ENCODE results near the gene MCM3AP. TPM values are rescaled to one million over a fixed set of nuclear protein-coding genes. Genes with fewer than 3 reads are reported as not detected.
A peak's percentile ranks its signal among the peaks of the same experiment; 100 is the strongest.

MCM3AP gene
- total RNA-seq, result 123 and 138 TPM in 2 replicates

GRCh38 chr21:46285206-46285661 is at the start of gene MCM3AP:
Gene MCM3AP, minus strand, starts transcription at chr21:46285611. Its CDS starts 325 bp downstream, at chr21:46285286.
- peak within 1 kb of the TSS; percentile 98 for H3K4me3 Mint-ChIP-seq (ENCODE audit: low read depth)
- intact Hi-C loops (cut with micrococcal nuclease), result no loop called here
- no peak for DNase-seq (ENCODE audit: low spot score)
- H3K27me3 Mint-ChIP-seq (ENCODE audit: low read depth), result no peaks in the 10 kb centered on the region
- H3K27ac Mint-ChIP-seq, result peak within 1 kb of the TSS; percentile 99
- H3K4me1 Mint-ChIP-seq (ENCODE audit: low read depth), result peaks cover 42% of the 10 kb centered on the region
- H3K9me3 Mint-ChIP-seq, result no peaks in the 10 kb centered on the region
- H3K36me3 Mint-ChIP-seq (ENCODE audit: low read depth), result peaks cover 59% of the 10 kb centered on the region

GRCh38 chr21:46334351-46335140 is 49.1 kb upstream of the MCM3AP start:
- intact Hi-C loops (cut with micrococcal nuclease), result no loop called here
- H3K27me3 Mint-ChIP-seq (ENCODE audit: low read depth), result no peaks in the 10 kb centered on the region
- H3K4me1 Mint-ChIP-seq (ENCODE audit: low read depth), result no peaks in the 10 kb centered on the region
- no peak overlapping the region for H3K4me3 Mint-ChIP-seq (ENCODE audit: low read depth)
- H3K9me3 Mint-ChIP-seq, result no peaks in the 10 kb centered on the region
- no peak overlapping the region for H3K27ac Mint-ChIP-seq
- peaks cover 59% of the 10 kb centered on the region for H3K36me3 Mint-ChIP-seq (ENCODE audit: low read depth)
- no peak for DNase-seq (ENCODE audit: low spot score)

- Mint-ChIP-seq H3K9me3 (no peaks in the 10 kb centered on the region), H3K4me3 (ENCODE audit: low read depth) (no peak overlapping the region), H3K27me3 (ENCODE audit: low read depth) (no peaks in the 10 kb centered on the region), H3K36me3 (ENCODE audit: low read depth) (peaks cover 54% of the 10 kb centered on the region), H3K27ac (peak overlapping the region; percentile 2), H3K4me1 (ENCODE audit: low read depth) (peaks cover 12% of the 10 kb centered on the region)
- no peak for DNase-seq (ENCODE audit: low spot score)
- intact Hi-C loops (cut with micrococcal nuclease), result loop anchor here (10.0 kb wide), 1 partner anchor 355 kb away; no protein-coding TSS in a partner anchor
Observed at GRCh38 chr21:46329796-46330195, 44.4 kb upstream of the MCM3AP start.

- Mint-ChIP-seq H3K9me3 (no peaks in the 10 kb centered on the region), H3K4me3 (ENCODE audit: low read depth) (no peak overlapping the region), H3K27ac (no peak overlapping the region), H3K36me3 (ENCODE audit: low read depth) (peaks cover 50% of the 10 kb centered on the region), H3K27me3 (ENCODE audit: low read depth) (no peaks in the 10 kb centered on the region), H3K4me1 (ENCODE audit: low read depth) (peaks cover 12% of the 10 kb centered on the region)
- DNase-seq (ENCODE audit: low spot score), result no peak
- intact Hi-C loops (cut with micrococcal nuclease), result loop anchor here (10.0 kb wide), 1 partner anchor 353 kb away; no protein-coding TSS in a partner anchor
Observed at GRCh38 chr21:46328151-46328550, 42.7 kb upstream of the MCM3AP start.

GRCh38 chr21:46327711-46328110 is 42.3 kb upstream of the MCM3AP start:
- intact Hi-C loops (cut with micrococcal nuclease), result loop anchor here (10.0 kb wide), 1 partner anchor 353 kb away; no protein-coding TSS in a partner anchor
- H3K36me3 Mint-ChIP-seq (ENCODE audit: low read depth), result peaks cover 54% of the 10 kb centered on the region
- peaks cover 12% of the 10 kb centered on the region for H3K4me1 Mint-ChIP-seq (ENCODE audit: low read depth)
- no peak overlapping the region for H3K27ac Mint-ChIP-seq
- no peaks in the 10 kb centered on the region for H3K27me3 Mint-ChIP-seq (ENCODE audit: low read depth)
- H3K4me3 Mint-ChIP-seq (ENCODE audit: low read depth), result no peak overlapping the region
- DNase-seq (ENCODE audit: low spot score), result no peak
- H3K9me3 Mint-ChIP-seq, result no peaks in the 10 kb centered on the region

- H3K9me3 Mint-ChIP-seq, result no peaks in the 10 kb centered on the region
- peak overlapping the region; percentile 26 for H3K4me3 Mint-ChIP-seq (ENCODE audit: low read depth)
- no peak for DNase-seq (ENCODE audit: low spot score)
- peaks cover 54% of the 10 kb centered on the region for H3K36me3 Mint-ChIP-seq (ENCODE audit: low read depth)
- peak overlapping the region; percentile 36 for H3K27ac Mint-ChIP-seq
- intact Hi-C loops (cut with micrococcal nuclease), result loop anchor here (10.0 kb wide), 1 partner anchor 351 kb away; no protein-coding TSS in a partner anchor
- H3K4me1 Mint-ChIP-seq (ENCODE audit: low read depth), result peaks cover 21% of the 10 kb centered on the region
- H3K27me3 Mint-ChIP-seq (ENCODE audit: low read depth), result no peaks in the 10 kb centered on the region
Observed at GRCh38 chr21:46326110-46326703, 40.8 kb upstream of the MCM3AP start.

- Mint-ChIP-seq H3K27ac (peak overlapping the region; percentile 51), H3K4me1 (ENCODE audit: low read depth) (peaks cover 28% of the 10 kb centered on the region), H3K27me3 (ENCODE audit: low read depth) (no peaks in the 10 kb centered on the region), H3K9me3 (no peaks in the 10 kb centered on the region), H3K36me3 (ENCODE audit: low read depth) (peaks cover 54% of the 10 kb centered on the region), H3K4me3 (ENCODE audit: low read depth) (peak overlapping the region; percentile 75)
- intact Hi-C loops (cut with micrococcal nuclease), result loop anchor here (1.0 to 10.0 kb wide), 3 partner anchors 96 to 350 kb away; partner anchors contain the start of genes DIP2A and LSS
- DNase-seq (ENCODE audit: low spot score), result peak; percentile 25
Observed at GRCh38 chr21:46325073-46325912, 39.9 kb upstream of the MCM3AP start.

- peak; percentile 78 for DNase-seq (ENCODE audit: low spot score)
- intact Hi-C loops (cut with micrococcal nuclease), result loop anchor here (1.0 to 10.0 kb wide), 4 partner anchors 38 to 350 kb away; partner anchors contain the start of genes DIP2A, LSS and YBEY
- Mint-ChIP-seq H3K9me3 (no peaks in the 10 kb centered on the region), H3K27ac (peak overlapping the region; percentile 99), H3K4me3 (ENCODE audit: low read depth) (peak overlapping the region; percentile 97), H3K4me1 (ENCODE audit: low read depth) (peaks cover 30% of the 10 kb centered on the region), H3K36me3 (ENCODE audit: low read depth) (peaks cover 55% of the 10 kb centered on the region), H3K27me3 (ENCODE audit: low read depth) (no peaks in the 10 kb centered on the region)
Observed at GRCh38 chr21:46324390-46325072, 39.1 kb upstream of the MCM3AP start.

- DNase-seq (ENCODE audit: low spot score), result peak; percentile 98
- no peaks in the 10 kb centered on the region for H3K27me3 Mint-ChIP-seq (ENCODE audit: low read depth)
- intact Hi-C loops (cut with micrococcal nuclease), result loop anchor here (1.0 to 10.0 kb wide), 3 partner anchors 38 to 349 kb away; partner anchors contain the start of genes LSS and YBEY
- peaks cover 30% of the 10 kb centered on the region for H3K4me1 Mint-ChIP-seq (ENCODE audit: low read depth)
- H3K9me3 Mint-ChIP-seq, result no peaks in the 10 kb centered on the region
- peak within 1 kb of the TSS; percentile 97 for H3K4me3 Mint-ChIP-seq (ENCODE audit: low read depth)
- peak within 1 kb of the TSS; percentile 99 for H3K27ac Mint-ChIP-seq
- H3K36me3 Mint-ChIP-seq (ENCODE audit: low read depth), result peaks cover 48% of the 10 kb centered on the region
Observed at GRCh38 chr21:46323710-46324389, 38.4 kb upstream of the MCM3AP start, which contains the start of the genes C21orf58 and PCNT. Gene C21orf58, minus strand, starts transcription at chr21:46323870. Its CDS starts 1,132 bp downstream, at chr21:46322738. Gene PCNT, plus strand, starts transcription at chr21:46324156. Its CDS starts 73 bp downstream, at chr21:46324229.

- DNase-seq (ENCODE audit: low spot score), result no peak
- intact Hi-C loops (cut with micrococcal nuclease), result loop anchor here (10.0 kb wide), 1 partner anchor 348 kb away; no protein-coding TSS in a partner anchor
- Mint-ChIP-seq H3K36me3 (ENCODE audit: low read depth) (peaks cover 49% of the 10 kb centered on the region), H3K27me3 (ENCODE audit: low read depth) (no peaks in the 10 kb centered on the region), H3K9me3 (no peaks in the 10 kb centered on the region), H3K4me1 (ENCODE audit: low read depth) (peaks cover 30% of the 10 kb centered on the region), H3K27ac (peak overlapping the region; percentile 93), H3K4me3 (ENCODE audit: low read depth) (peak overlapping the region; percentile 97)
Observed at GRCh38 chr21:46323227-46323709, 37.9 kb upstream of the MCM3AP start.

All from activated T-helper 2 cell treated with anti-CD3 and anti-CD28 coated beads, Interferon-gamma antibody, Interleukin-2, Interleukin-4, amounts not matched to agents 10 μg/mL and 5 μg/mL and 100 μg/mL, durations not matched to agents 14 hours and 24 hours and 36 hours (primary cell).